Endothelial cell of umbilical vein (primary cell): ENCODE data around the gene OR1J1. TPM values are rescaled to one million over a fixed set of nuclear protein-coding genes. Genes with fewer than 3 reads are reported as not detected.

Experiments used
- BruUV-seq: library from RNA; stranded (reverse); fragments of 400-500 nt; replicated peaks from 2 replicates; lab custom pipeline; 2021; lab: Mats Ljungman, UMichigan
- CTCF ChIA-PET: fragments of 300-600, 350-600 bp; sonication (Branson Sonifier 250); formaldehyde crosslinking; loops from one replicate; lab custom pipeline; 2021; ENCODE audit warnings: antibody characterized with exemption, inconsistent platforms; lab: Charles Lee
- POLR2A ChIA-PET: fragments of 300-600, 350-600 bp; sonication (Branson Sonifier 250); formaldehyde crosslinking; loops from one replicate; lab custom pipeline; 2021; ENCODE audit warnings: antibody characterized with exemption, inconsistent platforms; lab: Charles Lee
- DNase-seq: peaks from one replicate; pipeline ENCODE4 v3.0.0-alpha.2; 2011; ENCODE audit warnings: low read depth, low spot score
- FAIRE-seq: peaks from 2 replicates; lab custom pipeline; 2011; peaks lifted over from hg19 to GRCh38; lab: Jason Lieb, UNC
- H2AFZ ChIP-seq: 2 replicates; pipeline ENCODE4 v1.6.0; 2012; ENCODE audit warnings: low read depth, low read length, control low read depth, inconsistent platforms
- H3K27ac ChIP-seq: 2 replicates; pipeline ENCODE4 v1.5.1; 2011; ENCODE audit warnings: low read depth, mild to moderate bottlenecking, control low read depth, low read length, moderate library complexity; ENCODE audit not compliant: insufficient read depth
- H3K27me3 ChIP-seq, 2 experiments: 2 replicates each; pipeline versions ENCODE4 v1.6.0 to v1.6.1; 2011; ENCODE audit warnings: low read length in 2 of 2, mixed read lengths in 1 of 2; ENCODE audit not compliant: control insufficient read depth in 2 of 2, insufficient read depth in 2 of 2
- H3K36me3 ChIP-seq, 2 experiments: 2 replicates in 1 of 2; 3 replicates in 1 of 2; pipeline ENCODE4 v1.5.1; 2011; ENCODE audit warnings: low read length in 2 of 2, mild to moderate bottlenecking in 1 of 2, moderate library complexity in 1 of 2; ENCODE audit not compliant: control insufficient read depth in 2 of 2, insufficient read depth in 2 of 2; ENCODE audit errors: extremely low read depth in 1 of 2
- H3K4me1 ChIP-seq: 3 replicates; pipeline ENCODE4 v1.5.1; 2011; ENCODE audit warnings: mild to moderate bottlenecking, low read length; ENCODE audit not compliant: control insufficient read depth, insufficient read depth; ENCODE audit errors: extremely low read depth
- H3K4me2 ChIP-seq: 2 replicates; pipeline ENCODE4 v1.6.1; 2011; ENCODE audit warnings: low read length, control low read depth, mixed read lengths; ENCODE audit not compliant: insufficient read depth
- H3K4me3 ChIP-seq, 3 experiments: fragments of 200-600 bp in 1 of 3; sonication (generic), shearing (Covaris generic) in 1 of 3; replicated peaks in 1 of 3; 2 replicates each; pipeline ENCODE4 v1.5.1; 2011 to 2016; ENCODE audit warnings: control low read depth in 3 of 3, low read length in 3 of 3, mild to moderate bottlenecking in 2 of 3, inconsistent platforms in 1 of 3, low read depth in 1 of 3, moderate library complexity in 1 of 3; ENCODE audit not compliant: insufficient read depth in 1 of 3
- H3K79me2 ChIP-seq: 2 replicates; pipeline ENCODE4 v1.6.0; 2012; ENCODE audit warnings: low read length, inconsistent platforms; ENCODE audit not compliant: control insufficient read depth, insufficient read depth
- H3K9ac ChIP-seq: replicated peaks from 2 replicates; pipeline ENCODE3; 2011; ENCODE audit warnings: low read length, control low read depth; ENCODE audit not compliant: insufficient read depth; ENCODE audit errors: extremely low read depth
- H3K9me1 ChIP-seq: replicated peaks from 3 replicates; pipeline ENCODE4 v1.6.0; 2011; ENCODE audit warnings: mild to moderate bottlenecking, low read length; ENCODE audit not compliant: control insufficient read depth, insufficient read depth; ENCODE audit errors: extremely low read depth
- H3K9me3 ChIP-seq: replicated peaks from 2 replicates; pipeline ENCODE4 v1.5.1; 2012; ENCODE audit warnings: low read length, inconsistent platforms; ENCODE audit not compliant: control insufficient read depth, insufficient read depth
- H4K20me1 ChIP-seq: replicated peaks from 2 replicates; pipeline ENCODE3; 2011; ENCODE audit warnings: mild to moderate bottlenecking, low read length; ENCODE audit not compliant: control insufficient read depth, insufficient read depth; ENCODE audit errors: extremely low read depth
- EZH2 ChIP-seq: IDR thresholded peaks from 2 replicates; pipeline ENCODE4 v1.6.1; 2012; ENCODE audit warnings: borderline replicate concordance, low read depth, mild to moderate bottlenecking, moderate library complexity, low read length, inconsistent platforms; ENCODE audit not compliant: severe bottlenecking
- GATA2 ChIP-seq: IDR thresholded peaks from 2 replicates; pipeline ENCODE4 v1.7.0; 2011; ENCODE audit warnings: low read depth, mild to moderate bottlenecking, moderate library complexity, mixed read lengths, low read length; ENCODE audit not compliant: insufficient read length, insufficient read depth
- JUN ChIP-seq: IDR thresholded peaks from 2 replicates; pipeline ENCODE4 v1.6.1; 2011; ENCODE audit warnings: borderline replicate concordance, low read depth; ENCODE audit not compliant: insufficient read length, insufficient read depth
- MYC ChIP-seq: IDR thresholded peaks from one replicate; pipeline ENCODE4 v1.6.1; 2011; ENCODE audit warnings: mild to moderate bottlenecking, low read depth, low read length
- POLR2A ChIP-seq: IDR thresholded peaks from 2 replicates; pipeline ENCODE4 v1.6.1; 2012; ENCODE audit warnings: low read depth, mild to moderate bottlenecking, control low read depth, low read length
- dilution Hi-C: fragments of 300-500 bp; cut with MboI; formaldehyde crosslinking; loops from one replicate; pipeline ENCODE4 v1.15.0; 2019; ENCODE audit warnings: low sequenced_read_pairs; ENCODE audit not compliant: extremely low pct_ligation_motif_present
- intact Hi-C: fragments of 100-400 bp; cut with micrococcal nuclease; formaldehyde crosslinking; loops from one replicate; pipeline ENCODE4 v1.10.0; 2022
- polyA plus RNA-seq, 4 experiments: library from polyadenylated mRNA; depleted of rRNA in 3 of 4; stranded (reverse) in 3 of 4; unstranded in 1 of 4; fragments of >200 nt; gene quantifications; 2 replicates each; pipeline versions ENCODE4 v1.2.1 to v1.2.3, GENCODE V29; 2011 to 2012; ENCODE audit warnings: missing spikeins in 1 of 4
- total RNA-seq: library from RNA; stranded (reverse); gene quantifications from 2 replicates; pipeline ENCODE4 v1.2.3, GENCODE V29; 2021
- TF ChIP-seq, protein P1 (sequence below): IDR thresholded peaks from 2 replicates; pipeline ENCODE4 v1.6.1; 2011; ENCODE audit not compliant: insufficient read depth, insufficient read length
- TF ChIP-seq, protein P2 (sequence below), 2 donors: IDR thresholded peaks; 1 replicate in 1 of 2; 2 replicates in 1 of 2; pipeline ENCODE4 v1.5.1; 2011; ENCODE audit warnings: low read length in 2 of 2, mild to moderate bottlenecking in 2 of 2, moderate library complexity in 2 of 2, control low read depth in 1 of 2, inconsistent platforms in 1 of 2, low read depth in 1 of 2; ENCODE audit not compliant: insufficient read depth in 1 of 2; ENCODE audit errors: extremely low read depth in 1 of 2

Gene OR1J1
- total and polyA plus RNA-seq, 2 donors (not counting 3 experiments of a cell fraction or from before 2014, with no cell fraction given): not detected

DNA sequence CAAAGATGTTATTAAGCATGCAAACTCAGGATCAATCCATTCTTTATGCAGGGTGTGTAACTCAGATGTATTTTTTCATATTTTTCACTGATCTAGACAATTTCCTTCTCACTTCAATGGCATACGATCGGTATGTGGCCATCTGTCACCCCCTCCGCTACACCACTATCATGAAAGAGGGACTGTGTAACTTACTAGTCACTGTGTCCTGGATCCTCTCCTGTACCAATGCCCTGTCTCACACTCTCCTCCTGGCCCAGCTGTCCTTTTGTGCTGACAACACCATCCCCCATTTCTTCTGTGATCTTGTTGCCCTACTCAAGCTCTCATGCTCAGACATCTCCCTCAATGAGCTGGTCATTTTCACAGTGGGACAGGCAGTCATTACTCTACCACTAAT lies 41.6 kb upstream of the OR1J1 start:
- Histone ChIP-seq H3K79me2 (no peaks in the 10 kb centered on the region), H3K9me3 (no peaks in the 10 kb centered on the region), H3K36me3 (no peaks in the 10 kb centered on the region), H3K9me1 (no peaks in the 10 kb centered on the region), H3K9ac (no peak overlapping the region), H3K4me1 (no peaks in the 10 kb centered on the region), H4K20me1 (no peaks in the 10 kb centered on the region), H2AFZ (no peak overlapping the region), H3K4me3 (no peak overlapping the region), H3K27ac (no peak overlapping the region), H3K27me3 (peaks cover 4 to 9% of the 10 kb centered on the region in 2 experiments), H3K4me2 (no peak overlapping the region)
- POLR2A ChIA-PET: no interaction called here
- CTCF ChIA-PET: no interaction called here
- dilution Hi-C loops: no loop called here
- DNase-seq: no peak
- TF ChIP-seq, protein P1, sequence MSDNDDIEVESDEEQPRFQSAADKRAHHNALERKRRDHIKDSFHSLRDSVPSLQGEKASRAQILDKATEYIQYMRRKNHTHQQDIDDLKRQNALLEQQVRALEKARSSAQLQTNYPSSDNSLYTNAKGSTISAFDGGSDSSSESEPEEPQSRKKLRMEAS: no peak
- TF ChIP-seq EZH2 (no peak), JUN (no peak), GATA2 (no peak)
- TF ChIP-seq, protein P2, sequence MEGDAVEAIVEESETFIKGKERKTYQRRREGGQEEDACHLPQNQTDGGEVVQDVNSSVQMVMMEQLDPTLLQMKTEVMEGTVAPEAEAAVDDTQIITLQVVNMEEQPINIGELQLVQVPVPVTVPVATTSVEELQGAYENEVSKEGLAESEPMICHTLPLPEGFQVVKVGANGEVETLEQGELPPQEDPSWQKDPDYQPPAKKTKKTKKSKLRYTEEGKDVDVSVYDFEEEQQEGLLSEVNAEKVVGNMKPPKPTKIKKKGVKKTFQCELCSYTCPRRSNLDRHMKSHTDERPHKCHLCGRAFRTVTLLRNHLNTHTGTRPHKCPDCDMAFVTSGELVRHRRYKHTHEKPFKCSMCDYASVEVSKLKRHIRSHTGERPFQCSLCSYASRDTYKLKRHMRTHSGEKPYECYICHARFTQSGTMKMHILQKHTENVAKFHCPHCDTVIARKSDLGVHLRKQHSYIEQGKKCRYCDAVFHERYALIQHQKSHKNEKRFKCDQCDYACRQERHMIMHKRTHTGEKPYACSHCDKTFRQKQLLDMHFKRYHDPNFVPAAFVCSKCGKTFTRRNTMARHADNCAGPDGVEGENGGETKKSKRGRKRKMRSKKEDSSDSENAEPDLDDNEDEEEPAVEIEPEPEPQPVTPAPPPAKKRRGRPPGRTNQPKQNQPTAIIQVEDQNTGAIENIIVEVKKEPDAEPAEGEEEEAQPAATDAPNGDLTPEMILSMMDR (IDR thresholded peaks at IDR 0.05; ENCODE audit: extremely low read depth in 1 of 2, insufficient read depth in 1 of 2, low read depth in 1 of 2, low read length in 2 of 2): no peak
- no TSS peak for BruUV-seq
- intact Hi-C loops: no loop called here
- FAIRE-seq: no peak

DNA sequence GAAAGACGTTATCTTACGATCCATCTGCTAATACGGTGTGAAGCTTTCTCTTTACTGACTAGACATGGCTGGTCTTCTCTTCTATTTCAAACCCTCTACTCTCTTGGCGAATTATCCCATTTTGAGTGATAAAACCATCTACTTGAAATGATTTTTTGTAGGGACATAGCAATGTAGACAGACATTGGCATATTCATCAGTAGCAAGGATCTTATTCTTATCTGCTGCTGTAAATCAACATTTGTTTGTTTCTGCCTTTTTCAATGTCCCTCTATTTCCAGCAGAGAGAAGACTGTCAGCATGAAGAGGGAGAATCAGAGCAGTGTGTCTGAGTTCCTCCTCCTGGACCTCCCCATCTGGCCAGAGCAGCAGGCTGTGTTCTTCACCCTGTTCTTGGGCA lies 41.1 kb upstream of the OR1J1 start, which contains the start of gene OR1J4:
Gene OR1J4 (plus strand): TSS at position 301 of the 400 bp plus-strand sequence. CDS start 0 bp downstream, at position 301.
- no TSS peak for BruUV-seq
- H3K9me3 ChIP-seq: no peaks in the 10 kb centered on the region
- H3K27me3 ChIP-seq: peaks cover 4 to 9% of the 10 kb centered on the region in 2 experiments
- intact Hi-C loops: no loop called here
- no peak within 1 kb of the TSS for H3K27ac ChIP-seq
- DNase-seq: no peak
- dilution Hi-C loops: no loop called here
- no peaks in the 10 kb centered on the region for H3K4me1 ChIP-seq
- CTCF ChIA-PET: interaction anchor here (1.2 kb wide), 1 partner anchor 20 kb away, joined by 4 read pairs; no protein-coding TSS in a partner anchor
- no peak for FAIRE-seq
- no peaks in the 10 kb centered on the region for H3K36me3 ChIP-seq
- no peak within 1 kb of the TSS for H3K4me2 ChIP-seq
- no peak within 1 kb of the TSS for H2AFZ ChIP-seq
- POLR2A ChIA-PET: no interaction called here
- H3K4me3 ChIP-seq: no peak within 1 kb of the TSS
- no peaks in the 10 kb centered on the region for H3K9me1 ChIP-seq
- TF ChIP-seq GATA2: no peak
- TF ChIP-seq EZH2: no peak
- TF ChIP-seq POLR2A: no peak
- TF ChIP-seq MYC: no peak
- H3K9ac ChIP-seq: no peak within 1 kb of the TSS
- H4K20me1 ChIP-seq: no peaks in the 10 kb centered on the region
- H3K79me2 ChIP-seq: no peaks in the 10 kb centered on the region
